ENCODE results near the gene CDCA5.

Gene CDCA5, protein sequence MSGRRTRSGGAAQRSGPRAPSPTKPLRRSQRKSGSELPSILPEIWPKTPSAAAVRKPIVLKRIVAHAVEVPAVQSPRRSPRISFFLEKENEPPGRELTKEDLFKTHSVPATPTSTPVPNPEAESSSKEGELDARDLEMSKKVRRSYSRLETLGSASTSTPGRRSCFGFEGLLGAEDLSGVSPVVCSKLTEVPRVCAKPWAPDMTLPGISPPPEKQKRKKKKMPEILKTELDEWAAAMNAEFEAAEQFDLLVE

GRCh38 chr11:65083834-65084597 is at the start of gene CDCA5, which contains the start of gene ZFPL1:
Gene CDCA5 (minus strand): TSS chr11:65084040. CDS start chr11:65083978, 62 bp downstream.
Gene ZFPL1 (plus strand): TSS chr11:65084222. CDS start chr11:65084699, 477 bp downstream.
- DNase-seq = peak; percentile 82

- no peak for DNase-seq
Measured at GRCh38 chr11:65132988-65133700, 49.3 kb upstream of the CDCA5 start.

GRCh38 chr11:65132238-65132987 is 48.6 kb upstream of the CDCA5 start:
- DNase-seq = no peak

- no peak for DNase-seq
Measured at GRCh38 chr11:65131895-65132237, 48.0 kb upstream of the CDCA5 start.

DNA sequence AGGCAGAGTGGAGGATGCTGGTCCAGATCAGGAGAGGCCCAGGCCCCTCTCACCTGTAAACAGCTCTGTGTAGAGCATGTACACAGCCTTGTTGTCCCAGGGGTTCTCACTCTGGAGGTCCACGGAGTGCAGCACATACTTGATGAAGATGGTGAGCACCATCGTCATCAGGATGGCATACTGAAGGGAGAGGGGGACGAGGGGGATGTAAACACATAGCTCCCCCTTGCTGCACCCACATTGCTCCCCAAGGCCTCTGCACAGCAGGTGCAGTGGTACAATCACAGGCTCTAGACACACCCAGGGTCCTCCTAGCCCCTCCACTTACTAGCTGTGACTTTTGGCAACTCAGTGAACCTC is 47.6 kb upstream of the CDCA5 start:
- DNase-seq = no peak

DNA sequence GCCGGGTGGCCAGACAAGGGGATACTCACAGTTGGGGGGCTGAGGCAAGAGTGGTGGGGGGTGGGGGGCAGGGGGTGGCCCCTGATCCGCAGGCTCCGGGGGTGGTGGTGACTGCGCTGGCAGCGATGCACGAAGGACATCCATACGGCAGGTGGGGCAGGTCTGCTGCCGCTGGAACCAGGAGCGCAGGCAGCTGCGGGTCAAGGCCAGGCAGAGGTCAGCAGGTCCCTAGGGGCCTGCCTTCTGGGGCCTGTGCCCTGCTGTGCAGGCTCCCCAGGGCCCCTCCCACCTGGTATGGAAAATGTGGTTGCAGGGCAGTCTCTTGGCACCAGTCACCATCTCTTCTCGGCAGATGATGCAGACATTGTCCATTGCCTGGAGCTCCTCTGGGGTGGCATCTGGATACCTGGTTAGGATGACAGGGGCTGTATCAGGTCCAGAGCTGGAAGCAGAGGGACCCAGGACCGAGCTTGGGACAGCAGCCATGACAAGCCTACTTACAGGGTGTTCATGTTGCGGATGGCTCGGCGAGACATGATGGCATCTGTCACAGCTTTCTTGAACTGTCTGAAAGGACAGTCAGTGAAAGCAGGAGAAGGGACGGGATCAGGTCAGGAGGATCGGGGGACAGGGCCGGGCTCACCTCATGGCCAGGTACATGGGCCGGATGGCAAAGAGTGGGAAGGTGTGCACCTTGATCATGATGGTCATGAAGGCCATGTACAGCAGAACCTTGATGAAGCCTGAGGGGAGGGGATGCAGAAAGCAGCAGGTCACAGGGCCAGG is 47.0 kb upstream of the CDCA5 start:
- no peak for DNase-seq

DNA sequence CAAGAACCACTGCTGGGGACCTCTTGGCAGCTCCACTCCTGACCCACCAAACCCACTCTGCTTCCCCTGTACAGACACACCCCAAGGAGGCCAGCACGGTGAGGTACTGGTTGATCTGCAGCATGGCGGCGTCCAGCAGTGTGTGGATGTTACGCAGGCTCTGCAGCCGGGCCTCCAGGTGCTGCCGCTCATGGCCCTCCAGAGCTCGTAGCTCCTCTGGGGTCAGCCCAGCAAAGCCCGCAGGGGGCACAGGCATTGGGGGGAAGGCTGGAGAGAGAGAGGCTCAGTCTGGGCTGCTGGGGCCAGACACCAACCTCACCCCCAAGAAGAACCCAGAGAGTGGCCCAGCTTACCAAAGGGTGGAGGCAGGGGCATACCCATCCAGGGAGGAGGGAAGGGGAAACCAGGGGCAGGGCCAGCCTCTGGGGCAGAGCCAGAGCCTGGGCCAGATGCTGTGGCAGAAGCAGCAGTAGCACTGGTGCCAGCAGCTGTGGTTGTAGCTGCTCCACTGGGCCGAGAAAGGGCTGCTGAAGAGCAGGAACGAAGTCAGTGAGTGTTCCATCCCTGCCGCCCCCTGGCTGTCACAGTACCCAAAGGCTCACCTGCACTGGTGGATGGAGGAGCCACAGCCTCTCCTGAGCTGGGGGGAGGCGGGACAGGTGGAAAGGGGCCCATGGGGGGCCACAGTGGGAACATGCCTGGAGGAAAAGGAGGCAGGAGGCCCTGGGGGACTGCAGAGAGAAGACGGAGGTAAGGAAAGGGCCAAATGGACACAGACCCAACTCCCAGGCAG is 46.0 kb upstream of the CDCA5 start:
- no peak for DNase-seq

DNA sequence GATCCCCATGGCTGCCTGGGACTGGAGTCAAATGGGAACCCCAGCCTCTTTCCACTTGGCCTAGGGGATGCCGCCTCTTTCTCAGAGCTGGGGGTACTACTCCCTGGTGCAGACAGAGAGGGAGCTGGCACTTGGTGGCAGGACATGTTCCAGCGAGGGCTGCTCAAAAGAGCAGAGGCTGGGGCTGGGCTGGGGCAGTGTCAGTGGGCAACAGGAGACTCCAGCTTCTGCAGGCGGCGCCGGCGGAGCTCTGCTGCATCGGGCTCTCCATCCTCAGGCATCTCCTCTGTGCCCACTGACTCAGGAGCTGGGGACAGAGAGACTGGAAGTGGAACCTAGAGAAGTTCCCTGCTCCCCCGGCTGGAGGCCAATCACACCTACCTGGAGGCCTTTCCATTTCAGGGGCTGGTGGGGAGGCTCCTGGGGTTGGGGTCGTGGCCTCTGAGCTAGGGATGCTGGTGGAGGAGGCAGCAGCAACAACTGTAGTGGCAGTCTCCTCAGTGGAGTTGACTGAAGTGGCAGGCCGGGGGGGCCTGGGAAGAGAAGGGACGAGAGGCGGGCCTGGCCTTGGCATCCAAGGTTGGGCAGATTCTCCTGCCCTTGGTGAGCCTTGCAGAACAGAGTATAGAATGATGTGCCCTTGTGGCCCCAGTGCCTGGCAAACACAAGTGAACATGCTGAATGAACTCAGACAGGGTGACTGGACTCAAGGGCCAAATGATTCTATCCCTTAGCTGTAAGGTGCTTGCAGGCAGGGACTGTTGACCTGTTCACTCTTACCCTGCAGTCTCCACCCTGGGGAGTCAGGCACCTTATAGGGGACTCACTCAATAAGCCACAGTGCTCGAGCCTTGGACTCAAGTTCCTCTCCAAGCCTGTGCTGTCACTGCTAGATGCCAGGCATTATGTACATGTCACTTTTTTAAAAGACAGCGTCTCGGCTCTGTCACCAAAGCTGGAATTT is 44.6 kb upstream of the CDCA5 start:
- DNase-seq = no peak

DNA sequence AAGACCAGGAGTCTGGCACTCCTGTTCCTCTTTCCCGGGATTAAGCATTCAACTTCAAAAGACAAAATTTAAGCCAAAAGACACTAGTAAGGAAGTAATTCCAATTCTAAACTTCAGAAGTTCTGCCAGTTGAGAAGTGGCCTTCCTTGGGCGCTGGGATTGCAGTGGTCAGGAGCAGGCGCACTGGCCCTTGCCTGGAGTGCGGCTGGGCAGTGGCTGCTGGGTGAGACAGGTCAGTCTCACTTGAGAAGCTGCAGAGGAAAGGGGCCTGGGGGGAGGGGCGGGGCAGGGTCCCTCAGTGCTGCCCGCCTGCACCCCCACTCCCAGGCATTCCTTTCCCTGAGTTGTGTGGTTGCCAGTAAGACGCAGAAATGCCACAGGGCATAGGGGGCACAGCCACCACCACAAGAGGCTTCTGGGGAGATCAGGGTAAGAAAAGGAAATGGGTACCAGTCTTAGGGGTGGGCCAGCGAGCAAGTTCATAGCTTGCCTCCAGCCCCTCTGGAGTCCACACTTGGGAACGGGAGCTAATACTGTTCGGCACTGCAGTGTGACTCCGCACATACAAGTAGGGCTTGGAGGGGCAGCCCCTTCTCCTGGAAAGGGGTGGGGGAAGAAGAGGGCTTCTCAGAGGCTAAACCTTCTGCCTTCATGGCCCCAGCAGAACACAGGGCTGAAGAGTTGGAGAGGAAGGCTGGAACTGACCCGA is 43.8 kb upstream of the CDCA5 start:
- DNase-seq = no peak

DNA sequence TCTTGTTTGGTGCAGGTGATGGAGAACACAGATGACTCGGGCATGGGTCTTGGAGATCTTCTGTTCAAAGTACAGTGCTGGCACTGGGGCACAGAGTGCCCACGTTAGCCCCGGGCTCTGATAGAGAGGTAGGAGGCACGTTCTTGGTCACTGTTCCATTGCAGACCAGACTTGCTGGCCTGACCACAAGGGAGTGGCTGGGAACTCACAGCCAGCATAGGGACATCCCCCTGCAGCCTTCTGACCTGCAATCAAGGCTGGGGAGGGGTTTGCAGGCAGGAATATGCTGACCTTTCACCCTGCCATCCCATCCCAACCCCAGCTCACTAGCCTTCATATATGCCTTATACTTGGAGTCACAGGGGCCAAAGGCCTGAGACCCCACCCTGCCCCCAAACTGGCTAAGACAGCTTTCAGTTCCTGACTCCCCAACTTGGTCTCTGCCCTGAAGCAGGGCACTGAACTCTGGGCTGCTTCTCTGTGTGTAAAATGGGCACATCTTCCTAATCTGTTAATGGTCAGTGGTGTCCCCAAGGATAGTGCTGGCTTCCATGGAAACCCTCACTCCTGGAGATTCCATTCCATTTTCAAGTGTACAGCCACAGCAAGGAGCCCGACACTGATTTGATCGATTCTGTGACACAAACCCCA is 42.9 kb upstream of the CDCA5 start:
- DNase-seq = no peak

DNA sequence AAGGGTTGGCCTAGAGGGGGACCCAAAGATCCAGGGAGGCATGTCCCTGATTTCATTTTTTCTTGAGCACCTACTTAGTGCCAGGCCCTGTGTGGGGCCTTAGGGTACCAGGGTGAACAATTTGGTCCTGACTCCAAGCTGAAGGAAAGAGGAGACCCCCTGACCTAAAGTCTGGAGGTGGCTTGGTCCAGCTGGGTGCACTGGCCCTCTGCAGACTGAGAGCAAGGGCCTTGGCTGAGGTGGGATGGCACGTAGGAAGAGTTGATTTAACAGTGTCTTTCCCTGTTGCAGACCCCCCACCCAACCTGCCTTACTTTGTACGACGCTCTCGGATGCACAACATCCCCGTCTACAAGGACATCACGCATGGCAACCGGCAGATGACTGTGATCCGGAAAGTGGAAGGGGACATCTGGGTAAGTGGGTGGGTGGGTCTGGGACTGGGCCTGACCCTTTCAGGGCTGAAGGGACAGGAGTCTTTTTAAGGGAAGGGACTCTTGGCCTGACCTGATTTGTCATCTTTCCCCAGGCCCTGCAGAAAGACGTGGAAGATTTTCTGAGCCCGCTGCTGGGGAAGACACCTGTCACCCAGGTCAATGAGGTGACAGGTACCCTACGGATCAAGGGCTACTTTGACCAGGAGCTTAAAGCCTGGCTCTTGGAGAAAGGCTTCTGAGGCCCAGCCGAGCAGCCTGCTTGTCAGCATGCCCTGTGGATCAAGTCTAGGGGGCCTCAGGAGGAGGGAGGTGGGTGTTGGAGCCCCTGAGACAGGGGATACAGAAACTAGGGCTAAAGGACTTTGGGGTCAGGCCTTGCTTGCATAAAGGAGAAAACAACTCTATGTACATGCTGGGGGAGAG is 41.6 kb upstream of the CDCA5 start:
- DNase-seq = no peak

DNA sequence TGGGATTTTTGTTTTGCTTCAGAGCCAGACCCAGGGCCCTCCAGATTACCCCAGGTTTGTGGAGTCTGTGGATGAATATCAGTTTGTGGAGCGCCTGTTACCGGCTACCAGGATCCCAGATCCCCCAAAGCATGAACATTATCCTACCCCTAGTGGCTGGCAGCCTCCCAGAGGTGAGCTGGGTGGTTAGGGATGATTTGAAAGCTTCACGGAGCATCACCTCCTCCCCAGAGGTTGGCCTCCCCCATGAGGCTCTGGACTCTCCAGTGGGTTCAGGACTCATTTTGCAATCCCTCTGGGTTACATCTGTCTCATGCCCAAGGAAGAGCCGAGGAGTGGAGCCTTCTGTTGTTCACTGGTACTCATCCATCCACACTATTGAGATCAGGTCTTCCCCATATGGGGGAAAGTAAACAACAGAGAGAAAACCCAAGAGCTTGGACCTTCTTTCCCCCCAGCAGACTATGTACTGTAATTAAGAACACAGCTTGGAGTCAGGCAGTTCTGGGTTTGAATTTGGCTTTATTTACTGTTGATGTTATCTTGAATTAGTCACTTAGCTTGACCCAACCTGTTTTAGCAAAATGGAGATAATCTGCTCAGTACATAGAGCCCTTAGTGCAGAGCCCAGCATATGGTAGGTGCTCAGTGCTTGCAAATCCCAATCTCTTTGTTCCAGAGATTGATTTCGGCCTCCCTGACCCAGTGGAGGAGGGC is 40.8 kb upstream of the CDCA5 start:
- DNase-seq = no peak

- DNase-seq = peak; percentile 96
Measured at GRCh38 chr11:65121865-65122696, 38.2 kb upstream of the CDCA5 start, which contains the start of the genes FAU and MRPL49. Gene FAU (minus strand): TSS chr11:65122134. CDS start chr11:65121813, 321 bp downstream. Gene MRPL49 (plus strand): TSS chr11:65122321. CDS start chr11:65122347, 26 bp downstream.

DNA sequence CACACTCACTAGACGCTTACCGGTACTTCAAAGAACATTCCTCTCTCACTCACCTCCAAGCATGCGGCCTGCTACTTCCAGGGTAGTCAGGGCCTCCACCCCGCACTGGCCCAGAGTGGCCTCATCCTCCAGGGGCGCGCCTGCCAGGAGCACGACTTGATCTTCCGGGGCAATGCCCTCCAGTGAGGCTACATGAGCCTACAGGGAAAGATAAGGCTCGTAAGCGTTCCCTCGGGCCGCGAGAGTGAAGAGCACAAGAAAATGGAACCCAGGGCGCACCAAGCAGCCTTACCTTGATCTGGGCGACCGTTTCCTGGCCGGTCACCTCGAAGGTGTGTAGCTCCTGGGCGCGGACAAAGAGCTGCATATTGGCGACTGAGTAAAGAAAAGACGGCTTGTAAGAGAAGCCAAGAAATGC is 37.6 kb upstream of the CDCA5 start:
- no peak for DNase-seq

- no peak for DNase-seq
Measured at GRCh38 chr11:65120831-65121230, 37.0 kb upstream of the CDCA5 start.

GRCh38 chr11:65119670-65119995 is 35.8 kb upstream of the CDCA5 start:
- no peak for DNase-seq
